Measurements from ENCODE around the gene DNAH7.

GRCh38 chr2:195959341-195959740, 109.3 kb downstream of the DNAH7 start:
- TF ChIP-seq CTCF (IDR thresholded peaks at IDR 0.05), result no peak
- TF ChIP-seq POLR2A (IDR thresholded peaks at IDR 0.05), result no peak

Measured in tibial nerve (tissue), 3 donors.